ENCODE data around the gene IL1A. TPM values are rescaled to one million over a fixed set of nuclear protein-coding genes. Genes with fewer than 3 reads are reported as not detected.

The IL1A gene
- total and polyA plus RNA-seq, 2 experiments from 2014 or later, result 1.4 to 2.3 TPM

- H3K27me3 ChIP-seq, result no peaks in the 10 kb centered on the region
- 82% methylated on average over 3 of the region's 3 CpGs for WGBS (ENCODE audit: low lambda C conversion rate, missing lambda C conversion rate)
- no peaks in the 10 kb centered on the region for H3K79me2 ChIP-seq
- no peaks in the 10 kb centered on the region for H3K9me2 ChIP-seq (replicated peaks; ENCODE audit: insufficient read depth)
- no peak overlapping the region for H2AFZ ChIP-seq
- peaks cover 3% of the 10 kb centered on the region for H3K4me1 ChIP-seq (ENCODE audit: insufficient read depth)
- DNase-seq (ENCODE audit: low spot score), result no peak
- TF ChIP-seq EZH2 (IDR thresholded peaks at IDR 0.05; ENCODE audit: borderline replicate concordance), result no peak
- TF ChIP-seq CTCF (IDR thresholded peaks at IDR 0.05; ENCODE audit: poor library complexity), result no peak
- no peak for TF ChIP-seq EZH2phosphoT487 (IDR thresholded peaks at IDR 0.05; ENCODE audit: low read depth, severe bottlenecking, unreplicated experiment)
- H4K20me1 ChIP-seq (ENCODE audit: insufficient read depth, poor library complexity, severe bottlenecking), result no peaks in the 10 kb centered on the region
- H3K4me3 ChIP-seq, result no peak overlapping the region
- H3K4me2 ChIP-seq, result no peak overlapping the region
- H3K36me3 ChIP-seq (replicated peaks; ENCODE audit: insufficient read depth, low read depth), result no peaks in the 10 kb centered on the region
- H3K9me3 ChIP-seq (ENCODE audit: low read depth), result no peaks in the 10 kb centered on the region
- H3K27ac ChIP-seq, result peak overlapping the region; percentile 72
Observed at GRCh38 chr2:112811276-112811831, 27.1 kb upstream of the IL1A start.

- H3K27ac ChIP-seq, result no peak overlapping the region
- H2AFZ ChIP-seq, result no peak overlapping the region
- peaks cover 3% of the 10 kb centered on the region for H3K4me1 ChIP-seq (ENCODE audit: insufficient read depth)
- TF ChIP-seq EZH2phosphoT487 (IDR thresholded peaks at IDR 0.05; ENCODE audit: low read depth, severe bottlenecking, unreplicated experiment) (no peak), CTCF (IDR thresholded peaks at IDR 0.05; ENCODE audit: poor library complexity) (no peak), EZH2 (IDR thresholded peaks at IDR 0.05; ENCODE audit: borderline replicate concordance) (no peak)
- no peak overlapping the region for H3K4me2 ChIP-seq
- DNase-seq (ENCODE audit: low spot score), result no peak
- no peaks in the 10 kb centered on the region for H3K9me2 ChIP-seq (replicated peaks; ENCODE audit: insufficient read depth)
- H3K36me3 ChIP-seq (replicated peaks; ENCODE audit: insufficient read depth, low read depth), result no peaks in the 10 kb centered on the region
- H3K79me2 ChIP-seq, result no peaks in the 10 kb centered on the region
- no peaks in the 10 kb centered on the region for H4K20me1 ChIP-seq (ENCODE audit: insufficient read depth, poor library complexity, severe bottlenecking)
- no peaks in the 10 kb centered on the region for H3K9me3 ChIP-seq (ENCODE audit: low read depth)
- H3K27me3 ChIP-seq, result no peaks in the 10 kb centered on the region
- no peak overlapping the region for H3K4me3 ChIP-seq
Observed at GRCh38 chr2:112809112-112809511, 24.8 kb upstream of the IL1A start.

- WGBS (ENCODE audit: low lambda C conversion rate, missing lambda C conversion rate), result 94% methylated on average over 3 of the region's 3 CpGs
- no peak for TF ChIP-seq CTCF (IDR thresholded peaks at IDR 0.05; ENCODE audit: poor library complexity)
- no peak for TF ChIP-seq EZH2phosphoT487 (IDR thresholded peaks at IDR 0.05; ENCODE audit: low read depth, severe bottlenecking, unreplicated experiment)
- TF ChIP-seq EZH2 (IDR thresholded peaks at IDR 0.05; ENCODE audit: borderline replicate concordance), result no peak
Observed at GRCh38 chr2:112807233-112807807, 23.0 kb upstream of the IL1A start.

More at GRCh38 chr2:112807233-112807807, 23.0 kb upstream of the IL1A start:
- Histone ChIP-seq H3K79me2 (no peaks in the 10 kb centered on the region), H3K4me2 (no peak overlapping the region), H3K4me3 (no peak overlapping the region), H3K4me1 (ENCODE audit: insufficient read depth) (peaks cover 8% of the 10 kb centered on the region), H2AFZ (no peak overlapping the region), H3K27ac (no peak overlapping the region), H3K36me3 (replicated peaks; ENCODE audit: insufficient read depth, low read depth) (no peaks in the 10 kb centered on the region), H3K9me3 (ENCODE audit: low read depth) (no peaks in the 10 kb centered on the region), H3K27me3 (no peaks in the 10 kb centered on the region), H3K9me2 (replicated peaks; ENCODE audit: insufficient read depth) (no peaks in the 10 kb centered on the region), H4K20me1 (ENCODE audit: insufficient read depth, poor library complexity, severe bottlenecking) (no peaks in the 10 kb centered on the region)
- no peak for DNase-seq (ENCODE audit: low spot score)
